Activated naive CD8-positive, alpha-beta T cell treated with anti-CD3 and anti-CD28 coated beads for 36 hours (primary cell): ENCODE data around the gene RGS10. TPM values are rescaled to one million over a fixed set of nuclear protein-coding genes. Genes with fewer than 3 reads are reported as not detected.
A peak's percentile ranks its signal among the peaks of the same experiment; 100 is the strongest.
"Not testable (repeated sequence)": the region's sequence is repeated elsewhere in the genome, so short reads cannot be mapped to it uniquely, and the experiment has no call there.

Source experiments
- DNase-seq: peaks from one replicate; pipeline ENCODE4 v3.0.0; 2021
- H3K27ac Mint-ChIP-seq: one replicate; pipeline ENCODE4 v1.8.0; 2022; ENCODE audit warnings: mild to moderate bottlenecking, moderate library complexity, mixed read lengths
- H3K27me3 Mint-ChIP-seq: one replicate; pipeline ENCODE4 v1.8.0; 2022; ENCODE audit warnings: mild to moderate bottlenecking, mixed read lengths
- H3K36me3 Mint-ChIP-seq: one replicate; pipeline ENCODE4 v1.8.0; 2021; ENCODE audit warnings: mild to moderate bottlenecking, mixed read lengths
- H3K4me1 Mint-ChIP-seq: one replicate; pipeline ENCODE4 v1.8.0; 2021; ENCODE audit warnings: mixed read lengths
- H3K4me3 Mint-ChIP-seq: one replicate; pipeline ENCODE4 v1.8.0; 2022; ENCODE audit warnings: mild to moderate bottlenecking, moderate library complexity, mixed read lengths
- H3K9me3 Mint-ChIP-seq: one replicate; pipeline ENCODE4 v1.8.0; 2022; ENCODE audit warnings: mixed read lengths
- total RNA-seq, 2 experiments: library from RNA; stranded (reverse); gene quantifications; one replicate each; pipeline ENCODE4 v1.2.3, GENCODE V29; 2021

The RGS10 gene, protein sequence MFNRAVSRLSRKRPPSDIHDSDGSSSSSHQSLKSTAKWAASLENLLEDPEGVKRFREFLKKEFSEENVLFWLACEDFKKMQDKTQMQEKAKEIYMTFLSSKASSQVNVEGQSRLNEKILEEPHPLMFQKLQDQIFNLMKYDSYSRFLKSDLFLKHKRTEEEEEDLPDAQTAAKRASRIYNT
- total RNA-seq: 100 to 1,000 TPM; 273 to 294 TPM

DNA sequence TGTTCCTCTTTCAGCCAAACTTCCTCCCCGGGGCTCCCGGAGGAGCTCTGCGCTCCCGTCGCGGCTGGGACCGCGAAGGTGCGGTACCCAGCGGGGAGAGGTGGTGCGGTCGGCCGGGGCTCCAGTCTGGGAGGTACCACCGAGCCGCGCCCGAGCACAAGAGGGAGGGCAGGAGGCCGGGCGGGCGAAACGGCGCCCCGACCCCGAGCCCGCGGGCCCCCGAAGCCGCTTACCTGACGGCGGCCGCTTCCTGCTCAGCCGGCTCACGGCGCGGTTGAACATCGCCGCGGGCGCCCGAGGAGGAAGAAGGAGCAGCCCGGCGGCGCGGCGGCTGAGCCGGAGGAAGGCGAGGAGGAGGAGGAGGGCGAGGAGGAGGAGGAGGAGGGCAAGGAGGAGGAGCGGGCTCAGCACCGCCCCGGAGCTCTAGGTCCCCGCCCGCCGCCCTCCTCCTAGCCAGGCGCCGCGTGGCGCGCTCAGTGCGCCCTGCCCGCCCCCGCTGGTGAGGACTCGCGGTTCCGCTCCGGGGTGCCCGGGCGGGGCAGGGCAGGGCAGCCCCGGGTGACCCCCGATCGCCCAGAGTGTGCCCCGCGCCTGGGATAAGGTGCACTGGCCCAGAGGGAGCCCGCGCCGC lies at the start of gene RGS10:
Gene RGS10, minus strand, starts transcription at position 363 of the 631 bp plus-strand sequence. Its CDS starts 81 bp downstream, at position 282.
- Mint-ChIP-seq H3K27me3 (peaks cover 3% of the 10 kb centered on the region), H3K4me1 (peaks cover 32% of the 10 kb centered on the region), H3K4me3 (peak within 1 kb of the TSS; percentile 87), H3K36me3 (peaks cover 39% of the 10 kb centered on the region), H3K9me3 (no peaks in the 10 kb centered on the region), H3K27ac (peak within 1 kb of the TSS; percentile 91)
- peak; percentile 91 for DNase-seq

DNA sequence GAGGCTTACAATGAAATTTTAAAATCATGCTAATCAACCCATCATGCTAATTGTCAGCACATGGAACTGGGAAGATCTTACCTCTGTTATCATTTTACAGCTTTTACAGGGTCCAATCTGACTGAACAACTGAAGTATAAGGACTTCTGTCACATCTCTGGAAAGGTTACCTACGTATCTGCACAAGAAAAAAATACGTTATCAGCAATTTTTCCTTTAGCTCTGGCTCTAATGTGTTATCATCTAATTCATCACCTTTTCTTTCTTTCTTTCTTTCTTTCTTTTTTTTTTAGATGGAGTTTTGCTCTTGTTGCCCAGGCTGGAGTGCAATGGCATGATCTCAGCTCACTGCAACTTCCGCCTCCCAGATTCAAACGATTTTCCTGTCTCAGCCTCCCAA lies 45.6 kb upstream of the RGS10 start:
- Mint-ChIP-seq H3K36me3 (peaks cover 4% of the 10 kb centered on the region), H3K4me1 (peaks cover 34% of the 10 kb centered on the region), H3K9me3 (no peaks in the 10 kb centered on the region), H3K27me3 (no peaks in the 10 kb centered on the region), H3K4me3 (no peak overlapping the region), H3K27ac (no peak overlapping the region)
- DNase-seq: no peak

DNA sequence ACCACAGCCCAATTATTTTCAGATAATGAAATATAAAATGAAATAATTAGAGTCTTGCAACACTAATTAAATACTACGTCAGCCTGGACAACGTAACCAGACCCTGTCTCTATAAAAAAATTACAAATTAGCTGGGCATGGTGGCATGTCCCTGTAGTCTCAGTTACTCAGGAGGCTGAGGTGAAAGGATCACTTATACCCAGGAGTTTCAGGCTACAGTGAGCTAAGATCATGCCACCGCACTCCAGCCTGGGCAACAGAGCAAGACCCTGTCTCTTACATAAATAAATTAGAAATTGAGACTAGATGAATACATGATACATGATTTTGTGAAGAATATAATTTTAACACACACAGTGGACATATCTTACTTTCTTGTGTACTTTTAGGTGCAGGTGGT lies 35.8 kb upstream of the RGS10 start:
- Mint-ChIP-seq H3K4me1 (peaks cover 34% of the 10 kb centered on the region), H3K27ac (no peak overlapping the region), H3K27me3 (no peaks in the 10 kb centered on the region), H3K9me3 (no peaks in the 10 kb centered on the region), H3K36me3 (peaks cover 36% of the 10 kb centered on the region), H3K4me3 (no peak overlapping the region)
- DNase-seq: no peak

DNA sequence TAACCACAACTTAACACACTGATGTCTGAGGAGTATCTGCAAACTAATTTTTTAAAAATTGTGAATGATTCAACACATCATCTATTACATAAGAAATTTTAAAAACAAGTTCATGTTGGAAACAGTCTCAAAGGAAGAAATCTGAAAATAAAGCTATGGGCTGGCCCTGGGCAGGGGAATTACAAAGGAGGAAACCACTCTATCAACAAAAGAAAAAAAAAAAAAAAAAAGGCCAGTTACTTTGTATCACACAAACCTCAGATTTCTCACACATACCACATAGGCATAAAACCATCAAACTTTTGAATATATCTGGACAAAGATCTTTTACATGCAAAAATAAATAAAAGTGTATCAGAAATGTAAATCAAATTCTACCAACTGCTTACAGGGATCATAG lies 33.5 kb upstream of the RGS10 start:
- no peak overlapping the region for H3K4me3 Mint-ChIP-seq
- H3K36me3 Mint-ChIP-seq: peaks cover 39% of the 10 kb centered on the region
- peaks cover 27% of the 10 kb centered on the region for H3K4me1 Mint-ChIP-seq

DNA sequence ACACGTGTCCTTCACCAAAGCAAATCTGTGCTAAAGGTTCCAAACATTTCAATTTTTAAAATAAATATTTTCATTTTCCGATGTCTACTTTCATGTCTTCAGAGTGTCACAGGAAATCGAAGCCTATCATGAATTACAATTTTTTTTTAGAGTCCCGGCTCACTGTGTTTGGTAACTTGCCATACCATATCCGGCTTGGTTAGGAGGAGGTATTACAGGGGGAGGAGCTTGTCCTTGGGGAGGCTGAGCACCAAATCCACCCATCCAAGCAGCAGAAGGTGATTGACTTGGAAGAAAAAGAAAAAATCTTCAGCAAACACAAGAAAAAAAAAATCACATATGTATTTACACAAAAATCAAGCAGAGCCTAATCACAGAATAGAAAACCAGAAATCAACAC lies 33.0 kb upstream of the RGS10 start:
- H3K4me3 Mint-ChIP-seq: no peak overlapping the region
- H3K27me3 Mint-ChIP-seq: no peaks in the 10 kb centered on the region
- DNase-seq: peak; percentile 14
- H3K9me3 Mint-ChIP-seq: no peaks in the 10 kb centered on the region
- peaks cover 39% of the 10 kb centered on the region for H3K36me3 Mint-ChIP-seq
- peaks cover 27% of the 10 kb centered on the region for H3K4me1 Mint-ChIP-seq
- peak overlapping the region; percentile 69 for H3K27ac Mint-ChIP-seq

More for the DNA sequence above, 33.5 kb upstream of the RGS10 start:
- Mint-ChIP-seq H3K27me3 (no peaks in the 10 kb centered on the region), H3K9me3 (no peaks in the 10 kb centered on the region), H3K27ac (peak overlapping the region; percentile 69)
- no peak for DNase-seq

DNA sequence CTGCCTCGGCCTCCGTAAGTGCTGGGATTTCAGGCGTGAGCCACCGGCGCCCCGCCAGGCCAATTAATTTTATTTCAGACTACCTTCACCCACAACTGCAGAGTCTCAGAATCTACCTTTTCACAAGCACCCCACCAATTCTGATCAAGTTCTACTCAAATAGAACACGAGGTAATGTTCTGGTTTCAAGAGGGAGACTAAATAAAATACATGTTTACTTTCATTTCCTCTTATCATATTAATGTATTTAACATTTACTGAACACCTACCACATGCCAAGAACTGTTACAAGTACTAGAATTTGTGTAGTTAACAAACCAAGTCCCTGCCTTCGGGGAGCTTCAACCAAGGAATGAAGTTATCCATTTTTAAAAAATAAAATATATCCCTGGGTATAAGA lies 25.5 kb upstream of the RGS10 start:
- Mint-ChIP-seq H3K36me3 (peaks cover 3% of the 10 kb centered on the region), H3K9me3 (no peaks in the 10 kb centered on the region), H3K27me3 (no peaks in the 10 kb centered on the region), H3K4me1 (no peaks in the 10 kb centered on the region), H3K27ac (no peak overlapping the region), H3K4me3 (no peak overlapping the region)
- DNase-seq: no peak

DNA sequence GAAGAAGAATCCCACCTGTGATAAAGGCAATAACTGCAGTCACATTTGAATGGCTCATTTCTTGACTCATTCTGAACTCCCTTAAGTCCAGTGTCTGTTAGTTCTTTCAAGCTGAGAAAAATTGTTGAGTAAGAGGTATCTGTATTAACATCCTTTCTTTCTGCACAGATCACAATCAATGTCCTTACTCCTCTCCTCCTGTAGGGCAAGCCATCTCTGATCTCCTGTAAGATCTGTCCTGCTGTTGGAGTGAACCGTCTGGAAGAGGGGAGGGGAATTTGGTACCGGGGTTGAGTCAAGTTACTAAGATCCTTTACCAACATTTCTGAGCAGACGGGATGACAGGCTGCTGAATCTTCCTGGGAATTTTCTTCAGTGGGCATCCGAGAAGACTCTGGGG lies 19.6 kb upstream of the RGS10 start:
- DNase-seq: no peak
- H3K36me3 Mint-ChIP-seq: no peaks in the 10 kb centered on the region
- H3K4me3 Mint-ChIP-seq: no peak overlapping the region
- no peak overlapping the region for H3K27ac Mint-ChIP-seq
- no peaks in the 10 kb centered on the region for H3K9me3 Mint-ChIP-seq
- H3K4me1 Mint-ChIP-seq: no peaks in the 10 kb centered on the region
- no peaks in the 10 kb centered on the region for H3K27me3 Mint-ChIP-seq

DNA sequence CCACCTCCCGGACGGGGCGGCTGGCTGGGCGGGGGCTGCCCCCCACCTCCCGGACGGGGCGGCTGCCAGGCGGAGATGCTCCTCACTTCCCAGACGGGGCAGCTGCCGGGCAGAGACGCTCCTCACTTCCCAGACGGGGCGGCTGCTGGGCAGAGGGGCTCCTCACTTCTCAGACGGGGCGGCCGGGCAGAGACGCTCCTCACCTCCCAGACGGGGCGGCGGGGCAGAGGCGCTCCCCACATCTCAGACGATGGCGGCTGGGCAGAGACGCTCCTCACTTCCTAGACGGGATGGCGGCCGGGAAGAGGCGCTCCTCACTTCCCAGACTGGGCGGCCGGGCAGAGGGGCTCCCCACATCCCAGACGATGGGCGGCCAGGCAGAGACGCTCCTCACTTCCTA lies 17.0 kb upstream of the RGS10 start:
- not testable (repeated sequence) for H3K27ac Mint-ChIP-seq, H3K4me3 Mint-ChIP-seq, H3K36me3 Mint-ChIP-seq, H3K27me3 Mint-ChIP-seq, DNase-seq, H3K4me1 Mint-ChIP-seq, H3K9me3 Mint-ChIP-seq

DNA sequence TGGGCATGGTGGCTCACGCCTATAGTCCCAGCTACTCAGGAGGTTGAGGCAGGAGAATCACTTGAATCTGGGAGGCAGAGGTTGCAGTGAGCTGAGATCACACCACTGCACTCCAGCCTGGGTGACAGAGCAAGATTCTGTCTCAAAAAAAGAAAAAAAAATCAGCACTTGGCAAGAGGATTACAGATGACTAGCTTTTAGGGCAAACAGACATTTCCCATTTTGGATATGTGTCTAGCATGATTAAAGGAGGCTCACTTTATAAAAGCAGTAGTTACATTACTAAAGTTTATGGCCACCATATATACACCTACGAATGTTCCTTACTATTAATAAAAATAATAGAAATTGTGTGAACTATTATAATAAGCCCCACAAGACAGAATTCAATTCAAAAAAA lies 13.6 kb upstream of the RGS10 start:
- not testable (repeated sequence) for H3K27me3 Mint-ChIP-seq, H3K4me1 Mint-ChIP-seq, H3K4me3 Mint-ChIP-seq, H3K36me3 Mint-ChIP-seq, H3K9me3 Mint-ChIP-seq, DNase-seq, H3K27ac Mint-ChIP-seq

DNA sequence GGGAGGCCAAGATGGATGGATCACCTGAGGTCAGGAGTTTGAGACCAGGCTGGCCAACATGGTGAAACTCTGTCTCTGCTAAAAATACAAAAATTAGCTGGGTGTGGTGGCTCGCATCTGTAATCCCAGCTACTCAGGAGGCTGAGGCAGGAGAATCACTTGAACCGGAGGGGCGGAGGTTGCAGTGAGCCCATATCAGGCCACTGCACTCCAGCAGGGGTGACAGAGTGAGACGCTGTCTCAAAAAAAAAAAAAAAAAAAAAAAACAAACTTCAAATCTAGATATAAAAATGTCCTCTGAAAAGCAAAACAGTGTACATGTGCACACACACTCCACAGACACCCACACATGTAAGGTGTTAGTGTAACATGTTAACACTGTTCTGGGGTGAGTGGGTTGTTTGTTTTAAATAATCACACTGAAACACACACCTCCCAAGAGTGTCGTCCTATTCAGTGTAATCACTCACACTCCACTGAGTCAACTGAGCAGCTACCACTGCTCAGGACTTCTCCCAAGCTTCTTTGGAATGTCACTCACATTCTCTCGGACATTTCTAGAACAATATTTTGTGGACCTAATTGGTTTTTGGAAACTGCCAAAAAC lies 12.8 kb upstream of the RGS10 start:
- Mint-ChIP-seq H3K4me1 (no peaks in the 10 kb centered on the region), H3K36me3 (no peaks in the 10 kb centered on the region), H3K9me3 (no peaks in the 10 kb centered on the region), H3K27ac (no peak overlapping the region), H3K27me3 (no peaks in the 10 kb centered on the region), H3K4me3 (no peak overlapping the region)
- DNase-seq: no peak

DNA sequence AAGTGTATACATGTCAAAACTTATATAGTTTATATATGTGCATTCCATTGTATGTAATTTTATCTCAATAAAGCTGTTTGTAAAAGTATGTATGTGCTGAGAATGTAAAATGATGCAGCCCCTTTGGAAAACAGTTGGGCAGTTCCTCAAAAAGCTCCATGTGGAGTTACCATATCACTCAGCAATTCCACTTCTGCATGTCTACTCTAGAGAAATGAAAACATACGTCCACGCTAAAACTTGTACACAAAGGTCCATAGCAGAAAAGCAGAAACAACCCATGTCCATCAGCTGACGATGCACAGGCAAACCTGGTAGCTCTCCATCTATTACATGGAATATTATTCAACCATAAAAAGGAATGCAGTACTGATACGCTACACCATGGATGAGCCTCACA lies 8.3 kb upstream of the RGS10 start:
- Mint-ChIP-seq H3K36me3 (no peaks in the 10 kb centered on the region), H3K27me3 (peaks cover 9% of the 10 kb centered on the region), H3K4me3 (no peak overlapping the region), H3K4me1 (no peaks in the 10 kb centered on the region), H3K27ac (no peak overlapping the region), H3K9me3 (no peaks in the 10 kb centered on the region)
- DNase-seq: no peak

DNA sequence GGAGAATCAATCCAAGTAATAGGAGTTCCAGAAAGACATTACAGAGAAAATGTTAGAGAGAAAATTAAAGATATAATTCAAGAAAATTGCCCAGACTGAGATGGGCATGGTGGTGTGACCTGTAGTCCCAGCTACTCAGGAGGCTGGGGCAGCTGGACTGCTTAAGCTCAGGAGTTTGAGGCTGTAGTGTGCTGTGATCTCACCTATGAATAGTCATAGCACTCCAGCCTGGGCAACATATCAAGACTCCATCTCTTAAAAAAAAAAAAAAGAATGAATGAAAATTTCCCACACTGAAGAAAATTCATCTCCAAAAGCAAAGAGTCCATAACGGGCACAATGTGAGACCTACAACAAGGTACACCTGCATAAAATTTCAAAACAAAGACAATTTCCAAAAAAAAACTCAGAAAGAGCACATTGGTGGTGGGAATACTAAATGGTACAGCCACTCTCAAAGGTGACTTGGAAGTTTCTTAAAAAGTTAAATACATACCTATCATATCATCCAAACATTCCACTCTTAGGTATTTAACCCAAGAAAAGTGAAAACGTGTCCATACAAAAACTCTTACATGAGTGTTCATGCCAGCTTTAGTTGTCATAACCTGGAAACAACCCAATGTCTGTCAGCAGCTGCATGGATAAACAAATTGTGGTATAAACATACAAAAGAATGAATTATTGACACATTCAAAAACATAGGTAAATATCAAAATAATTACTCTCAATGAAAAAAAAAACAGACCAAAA lies 6.9 kb upstream of the RGS10 start:
- Mint-ChIP-seq H3K27me3 (peaks cover 9% of the 10 kb centered on the region), H3K36me3 (no peaks in the 10 kb centered on the region), H3K27ac (no peak overlapping the region), H3K4me1 (no peaks in the 10 kb centered on the region), H3K9me3 (no peaks in the 10 kb centered on the region), H3K4me3 (no peak overlapping the region)
- DNase-seq: no peak

DNA sequence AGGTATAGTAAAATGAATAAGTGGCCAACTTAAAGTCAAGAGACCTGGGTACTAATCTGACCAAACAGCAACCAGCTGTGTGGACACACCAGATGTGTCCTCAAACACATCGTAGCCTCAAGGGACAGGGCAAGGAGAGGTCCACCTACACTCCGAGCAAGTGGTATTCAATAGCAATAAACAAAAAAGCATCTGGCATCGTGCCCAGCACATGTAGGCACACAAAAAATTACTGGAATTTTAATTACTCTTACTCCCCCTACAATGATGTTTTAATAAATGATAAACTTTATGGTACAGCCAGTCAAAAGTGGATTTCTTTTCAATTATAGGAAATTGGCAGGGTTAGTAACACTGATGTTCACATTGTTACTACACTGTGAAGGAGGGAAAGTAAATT lies 3.5 kb upstream of the RGS10 start:
- Mint-ChIP-seq H3K4me1 (peaks cover 8% of the 10 kb centered on the region), H3K27ac (no peak overlapping the region), H3K27me3 (peaks cover 9% of the 10 kb centered on the region), H3K4me3 (no peak overlapping the region), H3K9me3 (no peaks in the 10 kb centered on the region), H3K36me3 (peaks cover 8% of the 10 kb centered on the region)
- DNase-seq: no peak

DNA sequence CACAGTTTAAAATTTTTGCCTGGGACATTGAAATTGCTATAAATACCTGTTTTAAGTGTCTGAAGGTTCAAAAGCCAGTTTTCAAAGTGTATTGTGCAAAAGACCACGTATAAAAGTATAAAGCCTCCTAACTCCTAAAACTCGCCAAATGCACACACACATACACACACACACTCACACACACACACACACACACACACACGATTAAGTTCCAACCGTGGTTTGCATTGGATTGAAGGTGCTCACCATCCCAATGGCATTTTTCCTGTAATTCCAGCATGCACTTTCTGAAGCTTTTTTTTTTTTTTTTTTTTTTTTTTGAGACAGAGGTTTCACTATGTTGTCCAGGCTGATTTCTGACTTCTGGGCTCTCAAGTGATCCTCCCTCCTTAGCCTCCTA lies 2.8 kb upstream of the RGS10 start:
- Mint-ChIP-seq H3K27me3 (peaks cover 9% of the 10 kb centered on the region), H3K27ac (no peak overlapping the region), H3K9me3 (no peaks in the 10 kb centered on the region), H3K36me3 (peaks cover 15% of the 10 kb centered on the region), H3K4me3 (no peak overlapping the region), H3K4me1 (peaks cover 8% of the 10 kb centered on the region)
- DNase-seq: no peak

DNA sequence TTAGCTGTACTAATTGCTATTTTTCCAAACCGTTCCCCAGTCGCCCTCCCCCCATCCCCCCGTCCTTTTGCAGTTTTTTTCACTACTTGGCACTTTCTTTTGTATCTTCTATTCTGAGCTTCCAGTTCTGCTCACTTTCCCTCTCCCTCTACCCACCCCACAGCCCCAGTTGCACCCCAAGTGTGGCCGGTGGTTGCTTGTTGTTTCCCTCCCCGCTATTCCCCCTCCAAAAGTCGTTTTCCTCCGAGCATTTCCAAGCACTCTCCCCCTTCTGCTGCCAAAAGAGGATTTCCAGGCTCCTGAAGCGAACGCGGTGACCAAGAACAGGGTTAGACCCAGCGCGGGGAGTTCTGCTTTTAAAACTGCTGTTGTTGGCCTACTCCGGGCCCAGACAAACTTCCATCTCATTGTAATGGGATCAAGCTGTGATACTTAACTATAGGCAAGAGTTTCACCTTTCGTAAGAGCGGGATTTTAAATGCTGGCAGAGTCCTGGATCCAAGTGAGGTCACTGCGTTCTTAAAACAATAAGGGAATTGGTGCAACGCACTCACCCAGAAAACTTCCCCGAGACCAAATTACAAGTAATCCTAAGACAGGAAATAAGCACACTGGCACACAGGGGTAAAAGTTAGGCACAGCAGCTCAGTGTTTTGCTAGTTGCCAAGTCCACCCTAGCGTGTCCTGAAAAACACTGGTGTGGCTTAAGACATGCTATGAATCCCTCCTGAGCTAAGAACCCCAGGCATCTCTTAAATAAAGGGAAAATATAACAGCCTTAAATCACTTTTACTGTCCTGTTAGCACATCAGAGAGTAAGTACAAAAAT lies 1.5 kb upstream of the RGS10 start:
- no peak for DNase-seq
- H3K4me1 Mint-ChIP-seq: peaks cover 17% of the 10 kb centered on the region
- no peaks in the 10 kb centered on the region for H3K9me3 Mint-ChIP-seq
- H3K27ac Mint-ChIP-seq: peak overlapping the region; percentile 91
- peak overlapping the region; percentile 86 for H3K4me3 Mint-ChIP-seq
- H3K27me3 Mint-ChIP-seq: peaks cover 9% of the 10 kb centered on the region
- peaks cover 26% of the 10 kb centered on the region for H3K36me3 Mint-ChIP-seq
